Memory B cell (primary cell): ENCODE measurements around the gene NOS1.

ENCODE experiments used
- ATAC-seq: fragments of 150-1000 bp; cut with Tn5 transposase; 2 replicates; pipeline ENCODE4 v1.10.0; 2021; ENCODE audit warnings: low read depth, mild to moderate bottlenecking, moderate library complexity
- DNase-seq, 2 donors: peaks; one replicate each; pipeline ENCODE4 v3.0.0; 2022; ENCODE audit warnings: low spot score in 2 of 2
- H3K27ac Mint-ChIP-seq: one replicate; pipeline ENCODE4 v1.8.0; 2022; ENCODE audit warnings: mild to moderate bottlenecking, moderate library complexity, mixed read lengths
- H3K27me3 Mint-ChIP-seq: one replicate; pipeline ENCODE4 v1.8.0; 2022; ENCODE audit warnings: mixed read lengths
- H3K36me3 Mint-ChIP-seq: one replicate; pipeline ENCODE4 v1.8.0; 2022; ENCODE audit warnings: mild to moderate bottlenecking, mixed read lengths
- H3K4me1 Mint-ChIP-seq: one replicate; pipeline ENCODE4 v1.8.0; 2022; ENCODE audit warnings: mixed read lengths
- H3K4me3 Mint-ChIP-seq: one replicate; pipeline ENCODE4 v1.8.0; 2022; ENCODE audit warnings: mild to moderate bottlenecking, moderate library complexity, mixed read lengths
- H3K9me3 Mint-ChIP-seq: one replicate; pipeline ENCODE4 v1.8.0; 2022; ENCODE audit warnings: mixed read lengths

Gene NOS1

DNA sequence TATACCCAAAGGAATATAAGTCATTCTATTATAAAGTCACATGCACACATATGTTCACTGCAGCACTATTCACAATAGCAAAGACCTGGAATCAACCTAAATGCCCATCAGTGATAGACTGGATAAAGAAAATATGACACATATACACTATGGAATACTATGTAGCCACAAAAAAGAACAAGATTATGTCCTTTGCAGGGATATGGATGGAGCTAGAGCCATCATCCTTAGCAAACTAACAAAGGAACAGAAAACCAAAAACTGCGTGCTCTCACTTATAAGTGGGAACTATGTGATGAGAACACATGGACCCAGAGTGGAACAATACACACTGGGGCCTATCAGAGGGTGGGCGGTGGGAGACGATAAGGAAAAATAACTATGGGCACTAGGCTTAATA is 192.4 kb downstream of the NOS1 start:
- Mint-ChIP-seq H3K4me1 (peaks cover 2% of the 10 kb centered on the region), H3K27ac (peak overlapping the region; percentile 28), H3K9me3 (no peaks in the 10 kb centered on the region)

GRCh38 chr12:117167769-117168168 is 193.7 kb downstream of the NOS1 start:
- no peak for ATAC-seq
- H3K4me3 Mint-ChIP-seq: no peak overlapping the region
- DNase-seq: no peak
- H3K27me3 Mint-ChIP-seq: no peaks in the 10 kb centered on the region
- H3K9me3 Mint-ChIP-seq: no peaks in the 10 kb centered on the region
- no peak overlapping the region for H3K27ac Mint-ChIP-seq
- peaks cover 2% of the 10 kb centered on the region for H3K4me1 Mint-ChIP-seq
- peaks cover 32% of the 10 kb centered on the region for H3K36me3 Mint-ChIP-seq

More for the DNA sequence above, 192.4 kb downstream of the NOS1 start:
- ATAC-seq (no peak), DNase-seq (no peak)
- Mint-ChIP-seq H3K27me3 (no peaks in the 10 kb centered on the region), H3K4me3 (no peak overlapping the region), H3K36me3 (peaks cover 32% of the 10 kb centered on the region)

DNA sequence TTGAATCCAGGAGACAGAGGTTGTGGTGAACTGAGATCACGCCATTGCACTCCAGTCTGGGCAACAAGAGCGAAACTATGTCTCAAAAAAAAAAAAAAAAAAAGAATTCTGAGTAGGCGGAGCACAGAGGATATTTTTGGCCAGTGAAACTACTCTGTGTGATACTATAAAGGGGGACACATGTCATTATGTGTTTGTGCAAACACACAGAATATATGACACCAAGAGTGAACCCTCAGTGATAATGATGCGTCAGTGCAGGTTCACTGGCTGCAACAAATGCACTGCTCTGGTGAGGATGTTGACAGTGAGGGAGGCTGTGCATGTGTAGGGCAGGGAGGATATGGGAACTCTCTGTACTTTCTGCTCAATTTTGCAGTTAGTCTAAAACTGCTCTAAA is 195.3 kb downstream of the NOS1 start:
- H3K27ac Mint-ChIP-seq: no peak overlapping the region
- no peak overlapping the region for H3K4me3 Mint-ChIP-seq
- peaks cover 37% of the 10 kb centered on the region for H3K36me3 Mint-ChIP-seq
- no peaks in the 10 kb centered on the region for H3K27me3 Mint-ChIP-seq
- H3K4me1 Mint-ChIP-seq: peaks cover 2% of the 10 kb centered on the region
- no peaks in the 10 kb centered on the region for H3K9me3 Mint-ChIP-seq
- DNase-seq (no peak), ATAC-seq (no peak)

DNA sequence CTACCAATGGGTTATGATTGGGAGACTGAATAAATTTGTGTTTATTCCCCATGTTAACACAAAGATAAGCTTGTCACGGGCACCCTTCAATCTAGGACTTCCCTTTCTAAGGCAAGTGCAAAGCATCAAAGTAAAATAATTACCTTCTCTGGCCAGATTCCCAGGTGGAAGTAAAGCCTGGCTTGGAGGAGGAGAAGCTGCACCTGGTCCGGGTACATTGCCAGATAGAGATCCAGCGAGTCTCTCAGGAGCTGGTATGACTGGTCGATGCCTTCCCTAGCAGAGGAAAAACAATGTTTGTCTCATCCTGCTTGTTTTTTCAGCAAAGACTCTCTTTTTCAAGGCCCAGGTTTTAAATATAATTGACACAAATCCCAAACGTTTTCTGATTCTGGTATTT is 196.1 kb downstream of the NOS1 start:
- peaks cover 40% of the 10 kb centered on the region for H3K36me3 Mint-ChIP-seq
- H3K4me1 Mint-ChIP-seq: peaks cover 2% of the 10 kb centered on the region
- H3K27ac Mint-ChIP-seq: no peak overlapping the region
- H3K9me3 Mint-ChIP-seq: no peaks in the 10 kb centered on the region
- ATAC-seq (no peak), DNase-seq (no peak)
- H3K27me3 Mint-ChIP-seq: no peaks in the 10 kb centered on the region
- no peak overlapping the region for H3K4me3 Mint-ChIP-seq

DNA sequence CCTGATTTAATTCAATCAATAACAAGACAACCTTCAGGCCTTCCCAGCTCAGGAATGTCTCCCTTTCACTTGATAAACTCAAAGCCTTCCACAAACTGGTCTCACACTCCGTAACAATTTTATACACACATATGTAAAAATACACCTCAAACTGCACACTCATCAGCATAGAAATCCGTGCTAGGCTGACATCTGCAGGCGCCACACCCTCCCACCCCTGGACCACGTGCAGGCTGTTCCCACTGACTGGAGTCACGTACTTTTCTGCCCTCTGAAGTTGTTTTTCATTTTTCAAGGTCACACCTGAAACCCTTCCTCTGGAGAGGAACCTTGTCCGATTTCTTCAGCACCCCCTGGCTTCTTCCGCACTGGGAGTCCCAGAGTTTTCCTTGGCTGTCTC is 198.8 kb downstream of the NOS1 start:
- Mint-ChIP-seq H3K4me1 (peaks cover 2% of the 10 kb centered on the region), H3K27me3 (no peaks in the 10 kb centered on the region), H3K36me3 (peaks cover 43% of the 10 kb centered on the region), H3K27ac (no peak overlapping the region), H3K4me3 (no peak overlapping the region), H3K9me3 (no peaks in the 10 kb centered on the region)
- ATAC-seq (no peak), DNase-seq (no peak)

- Mint-ChIP-seq H3K36me3 (peaks cover 47% of the 10 kb centered on the region), H3K4me1 (peaks cover 2% of the 10 kb centered on the region), H3K27me3 (no peaks in the 10 kb centered on the region), H3K9me3 (no peaks in the 10 kb centered on the region), H3K27ac (no peak overlapping the region), H3K4me3 (no peak overlapping the region)
- ATAC-seq: no peak
- DNase-seq: no peak
Observed at GRCh38 chr12:117162167-117162539, 199.3 kb downstream of the NOS1 start.

DNA sequence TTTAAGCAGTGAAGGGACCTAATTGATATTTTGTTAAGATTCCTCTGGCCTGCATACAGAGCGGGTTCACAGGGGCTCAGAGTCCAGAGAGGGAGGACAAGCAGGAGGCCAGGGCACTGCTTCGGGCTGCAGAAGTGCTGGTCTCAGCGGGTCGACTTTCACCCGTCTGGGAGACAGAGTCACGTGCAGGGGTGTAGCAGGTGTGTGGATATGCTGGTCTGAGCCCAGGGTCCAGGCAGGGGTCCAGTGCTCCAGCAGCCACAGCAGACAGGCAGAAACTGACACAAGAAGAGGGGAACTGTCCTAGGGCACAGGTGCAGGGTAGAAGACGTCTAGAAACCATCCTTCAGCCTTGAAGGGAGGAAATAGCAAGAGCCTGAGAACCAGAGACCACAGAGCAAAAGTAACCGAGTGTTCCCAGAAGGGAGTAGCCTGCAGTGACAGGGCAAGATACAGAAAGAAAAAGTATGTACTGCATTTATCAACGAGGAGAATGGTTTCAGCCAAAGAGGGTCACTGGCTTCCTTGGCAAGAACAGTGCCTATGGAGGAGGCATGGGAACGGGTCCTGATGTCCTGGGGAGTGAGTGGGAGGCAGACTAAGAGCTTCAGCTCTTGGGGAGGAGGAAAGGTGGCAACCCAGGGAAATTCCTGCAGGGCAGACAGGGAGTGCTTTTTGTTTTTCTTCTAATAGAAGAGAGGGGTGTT is 199.8 kb downstream of the NOS1 start:
- Mint-ChIP-seq H3K27ac (no peak overlapping the region), H3K4me1 (no peaks in the 10 kb centered on the region), H3K27me3 (no peaks in the 10 kb centered on the region), H3K9me3 (no peaks in the 10 kb centered on the region), H3K4me3 (no peak overlapping the region), H3K36me3 (peaks cover 45% of the 10 kb centered on the region)
- no peak for DNase-seq
- ATAC-seq: no peak

DNA sequence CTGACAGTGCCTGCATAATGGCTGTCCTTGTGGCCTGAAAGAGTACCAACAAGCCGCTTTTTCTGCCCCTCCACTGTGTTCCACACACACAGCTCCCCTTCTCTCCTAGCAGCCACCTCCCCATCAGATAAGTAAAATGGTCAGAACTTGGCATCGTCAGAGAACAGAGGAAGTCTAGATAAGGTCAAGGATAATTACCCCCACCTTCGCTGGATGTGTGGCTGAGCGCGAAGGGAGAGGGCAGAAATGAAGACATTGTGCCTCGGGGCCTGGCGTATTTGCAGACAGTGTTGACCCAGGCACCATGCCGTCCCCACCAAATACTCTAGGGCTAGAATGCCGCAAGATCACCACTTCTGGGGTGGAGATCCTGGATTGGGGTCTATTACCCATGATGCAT is 201.8 kb downstream of the NOS1 start:
- H3K4me3 Mint-ChIP-seq: no peak overlapping the region
- ATAC-seq (no peak), DNase-seq (no peak)
- no peaks in the 10 kb centered on the region for H3K4me1 Mint-ChIP-seq
- no peaks in the 10 kb centered on the region for H3K27me3 Mint-ChIP-seq
- no peak overlapping the region for H3K27ac Mint-ChIP-seq
- H3K36me3 Mint-ChIP-seq: peaks cover 58% of the 10 kb centered on the region
- no peaks in the 10 kb centered on the region for H3K9me3 Mint-ChIP-seq

- no peaks in the 10 kb centered on the region for H3K4me1 Mint-ChIP-seq
- no peaks in the 10 kb centered on the region for H3K27me3 Mint-ChIP-seq
- H3K36me3 Mint-ChIP-seq: peaks cover 59% of the 10 kb centered on the region
- DNase-seq (no peak), ATAC-seq (no peak)
- H3K27ac Mint-ChIP-seq: no peak overlapping the region
- H3K9me3 Mint-ChIP-seq: no peaks in the 10 kb centered on the region
- no peak overlapping the region for H3K4me3 Mint-ChIP-seq
Observed at GRCh38 chr12:117158911-117159553, 202.4 kb downstream of the NOS1 start.
